Lung (tissue), 12 donors: Measurements from ENCODE around the gene RRAGB. TPM values are rescaled to one million over a fixed set of nuclear protein-coding genes. Genes with fewer than 3 reads are reported as not detected.

Experiments
- ATAC-seq: fragments of 200-7000 bp; cut with Tn5 transposase; one replicate; pipeline ENCODE4 v1.9.1; 2020; ENCODE audit warnings: moderate number of reproducible peaks; ENCODE audit not compliant: insufficient read depth, low FRiP score
- DNase-seq, 3 donors: peaks; one replicate each; pipeline ENCODE4 v3.0.0-alpha.2; 2013 to 2017
- H3K27ac ChIP-seq, 2 donors: one replicate each; pipeline ENCODE4 v1.5.1; 2013; ENCODE audit warnings: mild to moderate bottlenecking in 2 of 2, moderate library complexity in 2 of 2, control low read depth in 1 of 2, inconsistent platforms in 1 of 2, low read depth in 1 of 2, low read length in 1 of 2
- H3K27me3 ChIP-seq, 3 donors: one replicate each; pipeline ENCODE4 v1.5.1; 2013; ENCODE audit warnings: low read length in 2 of 3; ENCODE audit not compliant: control insufficient read depth in 3 of 3, insufficient read depth in 3 of 3
- H3K36me3 ChIP-seq, 4 donors: one replicate each; pipeline ENCODE4 v1.5.1; 2013; ENCODE audit warnings: low read length in 4 of 4, mild to moderate bottlenecking in 1 of 4, moderate library complexity in 1 of 4; ENCODE audit not compliant: control insufficient read depth in 4 of 4, insufficient read depth in 4 of 4
- H3K4me1 ChIP-seq, 5 donors: one replicate each; pipeline ENCODE4 v1.5.1; 2013; ENCODE audit warnings: low read length in 5 of 5, mild to moderate bottlenecking in 2 of 5, moderate library complexity in 1 of 5; ENCODE audit not compliant: control insufficient read depth in 5 of 5, insufficient read depth in 5 of 5
- H3K4me3 ChIP-seq: one replicate; pipeline ENCODE4 v1.5.1; 2013; ENCODE audit warnings: mild to moderate bottlenecking, control low read depth, moderate library complexity
- H3K9ac ChIP-seq, 2 donors: one replicate each; pipeline ENCODE4 v1.5.1; 2013; ENCODE audit warnings: low read length in 2 of 2, control low read depth in 1 of 2; ENCODE audit not compliant: insufficient read depth in 1 of 2
- H3K9me3 ChIP-seq, 4 donors: one replicate each; pipeline ENCODE4 v1.5.1; 2013; ENCODE audit warnings: low read length in 3 of 4, mild to moderate bottlenecking in 1 of 4, moderate library complexity in 1 of 4; ENCODE audit not compliant: control insufficient read depth in 4 of 4, insufficient read depth in 3 of 4
- CTCF ChIP-seq: IDR thresholded peaks from 2 replicates; pipeline ENCODE4 v1.5.1; 2012; ENCODE audit warnings: mild to moderate bottlenecking; ENCODE audit errors: control extremely low read depth, extremely low read depth
- WGBS, 2 donors: extraction: QIAGEN DNeasy Blood & Tissue Kit; methylation state at CpG; one replicate each; pipeline ENCODE4 v1.1.7; 2013; 5-methylcytosine and 5-hydroxymethylcytosine counted together
- polyA plus RNA-seq, 2 donors: library from polyadenylated mRNA; stranded (reverse); fragments of 200-250 nt; gene quantifications; one replicate each; pipeline ENCODE4 v1.2.1, GENCODE V29; 2013
- total RNA-seq, 2 donors: library from RNA; depleted of rRNA in 1 of 2; stranded (reverse); fragments of >200 nt in 1 of 2; gene quantifications; one replicate each; pipeline ENCODE4 v1.2.1, GENCODE V29; 2014 to 2021
- donor health status: control.
- donor health status: control.
- donor health status: Bipolar disorder and iron deficiency.
- donor health status: healthy.
- donor health status: DM: yes; HTN: yes; CAD: no.

RRAGB gene
- total and polyA plus RNA-seq, 4 donors = 13.0 to 44.9 (median 16.2) TPM

GRCh38 chrX:55709735-55710134 lies 7.8 kb upstream of the RRAGB start:
- H3K9me3 ChIP-seq = peaks cover 0 to 2% (median under 1%) of the 10 kb centered on the region in 4 donors
- H3K4me3 ChIP-seq = no peak overlapping the region
- no peaks in the 10 kb centered on the region for H3K27me3 ChIP-seq
- no peak overlapping the region for H3K9ac ChIP-seq
- no peaks in the 10 kb centered on the region for H3K4me1 ChIP-seq
- WGBS, 2 donors = 41 to 50% methylated on average over 1 of the region's 1 CpG
- H3K27ac ChIP-seq = no peak overlapping the region
- DNase-seq (peak in 1 of 3 donors; percentile 6), ATAC-seq (no peak)
- no peaks in the 10 kb centered on the region for H3K36me3 ChIP-seq
- no peak for TF ChIP-seq CTCF

GRCh38 chrX:55710701-55711100 lies 6.8 kb upstream of the RRAGB start:
- no peaks in the 10 kb centered on the region for H3K36me3 ChIP-seq
- TF ChIP-seq CTCF = no peak
- H3K4me3 ChIP-seq = no peak overlapping the region
- ATAC-seq (no peak), DNase-seq (no peak)
- no peaks in the 10 kb centered on the region for H3K4me1 ChIP-seq
- H3K9me3 ChIP-seq = peaks cover 0 to 2% (median under 1%) of the 10 kb centered on the region in 4 donors
- no peak overlapping the region for H3K9ac ChIP-seq
- H3K27ac ChIP-seq = no peak overlapping the region
- no peaks in the 10 kb centered on the region for H3K27me3 ChIP-seq
- WGBS, 2 donors = 33 to 38% methylated on average over 3 of the region's 3 CpGs

- Histone ChIP-seq H3K9ac (no peak overlapping the region), H3K27me3 (no peaks in the 10 kb centered on the region), H3K4me1 (peaks cover 0 to 3% (median 0%) of the 10 kb centered on the region in 5 donors), H3K36me3 (no peaks in the 10 kb centered on the region), H3K27ac (no peak overlapping the region), H3K4me3 (no peak overlapping the region), H3K9me3 (peaks cover 0 to 2% (median under 1%) of the 10 kb centered on the region in 4 donors)
- DNase-seq (peak in 1 of 3 donors; percentile 0), ATAC-seq (no peak)
- WGBS, 2 donors = 8 to 23% methylated on average over 1 of the region's 1 CpG
- no peak for TF ChIP-seq CTCF
Observed at GRCh38 chrX:55713631-55714030, 3.9 kb upstream of the RRAGB start.

GRCh38 chrX:55714161-55714560 lies 3.4 kb upstream of the RRAGB start:
- ATAC-seq (no peak), DNase-seq (no peak)
- no peak for TF ChIP-seq CTCF
- Histone ChIP-seq H3K27me3 (no peaks in the 10 kb centered on the region), H3K4me3 (no peak overlapping the region), H3K9ac (no peak overlapping the region), H3K36me3 (no peaks in the 10 kb centered on the region), H3K4me1 (peaks cover 0 to 5% (median 0%) of the 10 kb centered on the region in 5 donors), H3K27ac (no peak overlapping the region), H3K9me3 (peaks cover 0 to 2% (median under 1%) of the 10 kb centered on the region in 4 donors)
- WGBS, 2 donors = 45 to 68% methylated on average over 5 of the region's 5 CpGs
